Fibroblast of skin of right quadriceps (primary cell): ENCODE measurements around the gene FRAT2.

Source experiments
- DNase-seq: peaks from one replicate; pipeline ENCODE4 v3.0.0-alpha.2; 2013

Gene FRAT2

GRCh38 chr10:97334370-97335175 is at the start of gene FRAT2:
FRAT2 (minus strand) TSS chr10:97334729; CDS start chr10:97334572, 157 bp downstream.
- DNase-seq: peak; percentile 92

GRCh38 chr10:97384156-97384555 is 49.6 kb upstream of the FRAT2 start:
- DNase-seq: no peak

- DNase-seq: no peak
Measured at GRCh38 chr10:97383159-97383558, 48.6 kb upstream of the FRAT2 start.

- no peak for DNase-seq
Measured at GRCh38 chr10:97381626-97382025, 47.1 kb upstream of the FRAT2 start.

- no peak for DNase-seq
Measured at GRCh38 chr10:97380516-97380915, 46.0 kb upstream of the FRAT2 start.

GRCh38 chr10:97378933-97379921 is 44.7 kb upstream of the FRAT2 start:
- no peak for DNase-seq

- no peak for DNase-seq
Measured at GRCh38 chr10:97376413-97376812, 41.9 kb upstream of the FRAT2 start.

GRCh38 chr10:97373456-97373855 is 38.9 kb upstream of the FRAT2 start:
- no peak for DNase-seq

- DNase-seq: no peak
Measured at GRCh38 chr10:97372233-97372875, 37.8 kb upstream of the FRAT2 start.

GRCh38 chr10:97371696-97372095 is 37.2 kb upstream of the FRAT2 start:
- no peak for DNase-seq

- no peak for DNase-seq
Measured at GRCh38 chr10:97367126-97367649, 32.7 kb upstream of the FRAT2 start.

GRCh38 chr10:97366572-97366971 is 32.0 kb upstream of the FRAT2 start:
- DNase-seq: no peak

- no peak for DNase-seq
Measured at GRCh38 chr10:97365761-97366351, 31.3 kb upstream of the FRAT2 start.

GRCh38 chr10:97363071-97363470 is 28.5 kb upstream of the FRAT2 start:
- no peak for DNase-seq

GRCh38 chr10:97362310-97363033 is 27.9 kb upstream of the FRAT2 start:
- DNase-seq: no peak

GRCh38 chr10:97361537-97361901 is 27.0 kb upstream of the FRAT2 start:
- no peak for DNase-seq

- DNase-seq: no peak
Measured at GRCh38 chr10:97360705-97361536, 26.4 kb upstream of the FRAT2 start.

- no peak for DNase-seq
Measured at GRCh38 chr10:97358781-97359180, 24.3 kb upstream of the FRAT2 start.

GRCh38 chr10:97358349-97358748 is 23.8 kb upstream of the FRAT2 start:
- DNase-seq: no peak

GRCh38 chr10:97356918-97357317 is 22.4 kb upstream of the FRAT2 start:
- DNase-seq: no peak

- DNase-seq: peak; percentile 48
Measured at GRCh38 chr10:97356318-97356914, 21.9 kb upstream of the FRAT2 start.
